HEK293 (cell line): ENCODE results near the gene SCYL1.

ENCODE experiments used
- GFI1B ChIP-seq: fragments of 450-650 bp; formaldehyde crosslinking; IDR thresholded peaks from 2 replicates; pipeline ENCODE4 v1.5.1; 2016; ENCODE audit warnings: missing biosample characterization, missing genetic modification characterization
- GLI4 ChIP-seq: fragments of 450-650 bp; formaldehyde crosslinking; IDR thresholded peaks from 2 replicates; pipeline ENCODE4 v1.5.1; 2016; ENCODE audit warnings: missing biosample characterization, missing genetic modification characterization
- GLIS1 ChIP-seq: fragments of 450-650 bp; formaldehyde crosslinking; IDR thresholded peaks from 2 replicates; pipeline ENCODE4 v1.5.1; 2016; ENCODE audit warnings: missing biosample characterization, missing genetic modification characterization
- HIC1 ChIP-seq: fragments of 450-650 bp; formaldehyde crosslinking; IDR thresholded peaks from 2 replicates; pipeline ENCODE4 v1.5.1; 2016; ENCODE audit warnings: missing biosample characterization, missing genetic modification characterization
- KLF17 ChIP-seq: fragments of 450-650 bp; formaldehyde crosslinking; IDR thresholded peaks from 2 replicates; pipeline ENCODE4 v1.5.1; 2016; ENCODE audit warnings: missing biosample characterization, missing genetic modification characterization
- PATZ1 ChIP-seq: fragments of 450-650 bp; formaldehyde crosslinking; IDR thresholded peaks from 2 replicates; pipeline ENCODE4 v1.5.1; 2016; ENCODE audit warnings: missing biosample characterization, missing genetic modification characterization
- TRIM28 ChIP-seq: IDR thresholded peaks from 2 replicates; pipeline ENCODE4 v1.6.1; 2011; ENCODE audit warnings: low read length, control low read depth, borderline replicate concordance
- WT1 ChIP-seq: fragments of 450-650 bp; formaldehyde crosslinking; IDR thresholded peaks from 2 replicates; pipeline ENCODE4 v1.5.1; 2016; ENCODE audit warnings: missing biosample characterization, missing genetic modification characterization
- ZBTB7A ChIP-seq: fragments of 450-650 bp; formaldehyde crosslinking; IDR thresholded peaks from 2 replicates; pipeline ENCODE4 v1.5.1; 2016; ENCODE audit warnings: low read depth, missing biosample characterization, missing genetic modification characterization
- ZNF202 ChIP-seq: fragments of 450-650 bp; formaldehyde crosslinking; IDR thresholded peaks from 2 replicates; pipeline ENCODE4 v1.5.1; 2016; ENCODE audit warnings: missing biosample characterization, missing genetic modification characterization, borderline replicate concordance
- ZNF24 ChIP-seq: fragments of 450-650 bp; formaldehyde crosslinking; IDR thresholded peaks from 2 replicates; pipeline ENCODE4 v1.5.1; 2016; ENCODE audit warnings: missing biosample characterization, missing genetic modification characterization
- ZNF394 ChIP-seq: fragments of 450-650 bp; formaldehyde crosslinking; IDR thresholded peaks from 2 replicates; pipeline ENCODE4 v1.5.1; 2016; ENCODE audit warnings: missing biosample characterization, missing genetic modification characterization, mild to moderate bottlenecking, moderate library complexity, borderline replicate concordance
- ZNF529 ChIP-seq: fragments of 450-650 bp; formaldehyde crosslinking; IDR thresholded peaks from 2 replicates; pipeline ENCODE4 v1.5.1; 2017; ENCODE audit warnings: missing genetic modification characterization, missing biosample characterization; ENCODE audit not compliant: insufficient replicate concordance
- ZNF585B ChIP-seq: fragments of 450-650 bp; formaldehyde crosslinking; IDR thresholded peaks from 2 replicates; pipeline ENCODE4 v1.5.1; 2016; ENCODE audit warnings: missing biosample characterization, missing genetic modification characterization
- ZNF624 ChIP-seq: fragments of 450-650 bp; formaldehyde crosslinking; IDR thresholded peaks from 2 replicates; pipeline ENCODE4 v1.5.1; 2017; ENCODE audit warnings: missing biosample characterization, missing genetic modification characterization
- ZNF707 ChIP-seq: fragments of 450-650 bp; formaldehyde crosslinking; IDR thresholded peaks from 2 replicates; pipeline ENCODE4 v1.5.1; 2016; ENCODE audit warnings: missing biosample characterization, missing genetic modification characterization
- TF ChIP-seq, protein P1 (sequence below): fragments of 450-650 bp; formaldehyde crosslinking; IDR thresholded peaks from 2 replicates; pipeline ENCODE4 v1.5.1; 2016; ENCODE audit warnings: missing biosample characterization, missing genetic modification characterization, borderline replicate concordance
- TF ChIP-seq, protein P2 (sequence below): fragments of 450-650 bp; formaldehyde crosslinking; IDR thresholded peaks from 2 replicates; pipeline ENCODE4 v1.5.1; 2016; ENCODE audit warnings: missing biosample characterization, missing genetic modification characterization, low read depth

SCYL1 gene

GRCh38 chr11:65558930-65559509, 34.1 kb downstream of the SCYL1 start (continued):
- peak; percentile 69 for TF ChIP-seq PATZ1 (tag by site-specific recombination)
- no peak for TF ChIP-seq GFI1B
- TF ChIP-seq GLIS1, result peak; percentile 92
- TF ChIP-seq TRIM28, result no peak
- TF ChIP-seq ZNF24 (tag by site-specific recombination), result no peak
- no peak for TF ChIP-seq ZNF529
- no peak for TF ChIP-seq ZBTB7A (tag by site-specific recombination)
- TF ChIP-seq KLF17 (tag by site-specific recombination), result 0 out of 2 replicates have a peak, but pooled peaks have one; percentile 15
- TF ChIP-seq, protein P1, sequence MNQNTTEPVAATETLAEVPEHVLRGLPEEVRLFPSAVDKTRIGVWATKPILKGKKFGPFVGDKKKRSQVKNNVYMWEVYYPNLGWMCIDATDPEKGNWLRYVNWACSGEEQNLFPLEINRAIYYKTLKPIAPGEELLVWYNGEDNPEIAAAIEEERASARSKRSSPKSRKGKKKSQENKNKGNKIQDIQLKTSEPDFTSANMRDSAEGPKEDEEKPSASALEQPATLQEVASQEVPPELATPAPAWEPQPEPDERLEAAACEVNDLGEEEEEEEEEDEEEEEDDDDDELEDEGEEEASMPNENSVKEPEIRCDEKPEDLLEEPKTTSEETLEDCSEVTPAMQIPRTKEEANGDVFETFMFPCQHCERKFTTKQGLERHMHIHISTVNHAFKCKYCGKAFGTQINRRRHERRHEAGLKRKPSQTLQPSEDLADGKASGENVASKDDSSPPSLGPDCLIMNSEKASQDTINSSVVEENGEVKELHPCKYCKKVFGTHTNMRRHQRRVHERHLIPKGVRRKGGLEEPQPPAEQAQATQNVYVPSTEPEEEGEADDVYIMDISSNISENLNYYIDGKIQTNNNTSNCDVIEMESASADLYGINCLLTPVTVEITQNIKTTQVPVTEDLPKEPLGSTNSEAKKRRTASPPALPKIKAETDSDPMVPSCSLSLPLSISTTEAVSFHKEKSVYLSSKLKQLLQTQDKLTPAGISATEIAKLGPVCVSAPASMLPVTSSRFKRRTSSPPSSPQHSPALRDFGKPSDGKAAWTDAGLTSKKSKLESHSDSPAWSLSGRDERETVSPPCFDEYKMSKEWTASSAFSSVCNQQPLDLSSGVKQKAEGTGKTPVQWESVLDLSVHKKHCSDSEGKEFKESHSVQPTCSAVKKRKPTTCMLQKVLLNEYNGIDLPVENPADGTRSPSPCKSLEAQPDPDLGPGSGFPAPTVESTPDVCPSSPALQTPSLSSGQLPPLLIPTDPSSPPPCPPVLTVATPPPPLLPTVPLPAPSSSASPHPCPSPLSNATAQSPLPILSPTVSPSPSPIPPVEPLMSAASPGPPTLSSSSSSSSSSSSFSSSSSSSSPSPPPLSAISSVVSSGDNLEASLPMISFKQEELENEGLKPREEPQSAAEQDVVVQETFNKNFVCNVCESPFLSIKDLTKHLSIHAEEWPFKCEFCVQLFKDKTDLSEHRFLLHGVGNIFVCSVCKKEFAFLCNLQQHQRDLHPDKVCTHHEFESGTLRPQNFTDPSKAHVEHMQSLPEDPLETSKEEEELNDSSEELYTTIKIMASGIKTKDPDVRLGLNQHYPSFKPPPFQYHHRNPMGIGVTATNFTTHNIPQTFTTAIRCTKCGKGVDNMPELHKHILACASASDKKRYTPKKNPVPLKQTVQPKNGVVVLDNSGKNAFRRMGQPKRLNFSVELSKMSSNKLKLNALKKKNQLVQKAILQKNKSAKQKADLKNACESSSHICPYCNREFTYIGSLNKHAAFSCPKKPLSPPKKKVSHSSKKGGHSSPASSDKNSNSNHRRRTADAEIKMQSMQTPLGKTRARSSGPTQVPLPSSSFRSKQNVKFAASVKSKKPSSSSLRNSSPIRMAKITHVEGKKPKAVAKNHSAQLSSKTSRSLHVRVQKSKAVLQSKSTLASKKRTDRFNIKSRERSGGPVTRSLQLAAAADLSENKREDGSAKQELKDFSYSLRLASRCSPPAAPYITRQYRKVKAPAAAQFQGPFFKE (tag by site-specific recombination), result no peak
- no peak for TF ChIP-seq WT1 (tag by site-specific recombination)
- no peak for TF ChIP-seq ZNF202 (tag by site-specific recombination)
- TF ChIP-seq ZNF394 (tag by site-specific recombination), result no peak
- TF ChIP-seq ZNF624, result no peak
- TF ChIP-seq GLI4 (tag by site-specific recombination), result no peak
- no peak for TF ChIP-seq ZNF707 (tag by site-specific recombination)
- TF ChIP-seq, protein P2, sequence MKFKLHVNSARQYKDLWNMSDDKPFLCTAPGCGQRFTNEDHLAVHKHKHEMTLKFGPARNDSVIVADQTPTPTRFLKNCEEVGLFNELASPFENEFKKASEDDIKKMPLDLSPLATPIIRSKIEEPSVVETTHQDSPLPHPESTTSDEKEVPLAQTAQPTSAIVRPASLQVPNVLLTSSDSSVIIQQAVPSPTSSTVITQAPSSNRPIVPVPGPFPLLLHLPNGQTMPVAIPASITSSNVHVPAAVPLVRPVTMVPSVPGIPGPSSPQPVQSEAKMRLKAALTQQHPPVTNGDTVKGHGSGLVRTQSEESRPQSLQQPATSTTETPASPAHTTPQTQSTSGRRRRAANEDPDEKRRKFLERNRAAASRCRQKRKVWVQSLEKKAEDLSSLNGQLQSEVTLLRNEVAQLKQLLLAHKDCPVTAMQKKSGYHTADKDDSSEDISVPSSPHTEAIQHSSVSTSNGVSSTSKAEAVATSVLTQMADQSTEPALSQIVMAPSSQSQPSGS (tag by site-specific recombination), result no peak
- no peak for TF ChIP-seq ZNF585B
- peak; percentile 59; the same call in 1 of the 2 replicates for TF ChIP-seq HIC1
